SK-N-SH (cell line): Measurements from ENCODE around the gene PACSIN2.

Experiments
- EZH2phosphoT487 ChIP-seq: fragments of 200-600 bp; sonication (generic); IDR thresholded peaks from 2 replicates; pipeline ENCODE4 v1.6.1; 2017; ENCODE audit warnings: low read depth, mixed run types, mild to moderate bottlenecking, antibody characterized with exemption, moderate library complexity, borderline replicate concordance
- PBX3 ChIP-seq: IDR thresholded peaks from 2 replicates; pipeline ENCODE4; 2012
- TCF12 ChIP-seq: IDR thresholded peaks from 2 replicates; pipeline ENCODE4 v1.4.0; 2012

GRCh38 chr22:42830161-42830560 is 184.8 kb downstream of the PACSIN2 start:
- TF ChIP-seq EZH2phosphoT487 (no peak), PBX3 (no peak), TCF12 (no peak)
